SU-DHL-6 (cell line): ENCODE data around the gene QSOX2.

Source experiments
- EZH2phosphoT487 ChIP-seq: fragments of 200-600 bp; sonication (generic), shearing (Covaris generic); conservative IDR thresholded peaks from 2 replicates; pipeline ENCODE4 v1.6.1; 2018; ENCODE audit warnings: mild to moderate bottlenecking, antibody characterized with exemption, low read length, moderate library complexity, mixed read lengths
- TF ChIP-seq, protein P1 (sequence below): fragments of 200-600 bp; sonication (generic); IDR thresholded peaks from one replicate; pipeline ENCODE4 v1.5.1; 2017; ENCODE audit warnings: antibody characterized with exemption, mild to moderate bottlenecking, low read length, moderate library complexity; ENCODE audit not compliant: insufficient read depth, poor library complexity, severe bottlenecking

- TF ChIP-seq, protein P1, sequence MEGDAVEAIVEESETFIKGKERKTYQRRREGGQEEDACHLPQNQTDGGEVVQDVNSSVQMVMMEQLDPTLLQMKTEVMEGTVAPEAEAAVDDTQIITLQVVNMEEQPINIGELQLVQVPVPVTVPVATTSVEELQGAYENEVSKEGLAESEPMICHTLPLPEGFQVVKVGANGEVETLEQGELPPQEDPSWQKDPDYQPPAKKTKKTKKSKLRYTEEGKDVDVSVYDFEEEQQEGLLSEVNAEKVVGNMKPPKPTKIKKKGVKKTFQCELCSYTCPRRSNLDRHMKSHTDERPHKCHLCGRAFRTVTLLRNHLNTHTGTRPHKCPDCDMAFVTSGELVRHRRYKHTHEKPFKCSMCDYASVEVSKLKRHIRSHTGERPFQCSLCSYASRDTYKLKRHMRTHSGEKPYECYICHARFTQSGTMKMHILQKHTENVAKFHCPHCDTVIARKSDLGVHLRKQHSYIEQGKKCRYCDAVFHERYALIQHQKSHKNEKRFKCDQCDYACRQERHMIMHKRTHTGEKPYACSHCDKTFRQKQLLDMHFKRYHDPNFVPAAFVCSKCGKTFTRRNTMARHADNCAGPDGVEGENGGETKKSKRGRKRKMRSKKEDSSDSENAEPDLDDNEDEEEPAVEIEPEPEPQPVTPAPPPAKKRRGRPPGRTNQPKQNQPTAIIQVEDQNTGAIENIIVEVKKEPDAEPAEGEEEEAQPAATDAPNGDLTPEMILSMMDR: no peak
- no peak for TF ChIP-seq EZH2phosphoT487
These were observed 73.7 kb downstream of the QSOX2 start for GRCh38 chr9:136171801-136172411.
